CD4-positive, alpha-beta T cell (primary cell): Measurements from ENCODE around the gene PAK6. TPM values are rescaled to one million over a fixed set of nuclear protein-coding genes. Genes with fewer than 3 reads are reported as not detected.

Source experiments
- total RNA-seq, 174 experiments: library from RNA in 2 of 174; stranded (reverse) in 2 of 174; gene quantifications; one replicate each; pipeline ENCODE4 v1.2.3 and lab custom pipeline; 2021 to 2026

The PAK6 gene
- total RNA-seq, 2 experiments from 2014 or later, result 0.34 to 0.36 TPM

Other genes starting within 250 kb of the PAK6 start
- gene SRP14, start 199.9 kb upstream of the PAK6 start, total RNA-seq, result 100 to 1,000 TPM; 120 to 126 TPM
- 10 to 100 TPM; 13.5 to 13.9 TPM for gene BMF, start 130.2 kb upstream of the PAK6 start, total RNA-seq
- 1 to 10 TPM; 1.4 to 2.4 TPM for gene BUB1B, start 78.0 kb upstream of the PAK6 start, total RNA-seq
- not detected for gene ANKRD63, start 44.0 kb downstream of the PAK6 start, total RNA-seq
- 100 to 1,000 TPM; 206 to 222 TPM for gene PLCB2, start 68.9 kb downstream of the PAK6 start, total RNA-seq
- gene INAFM2, start 84.6 kb downstream of the PAK6 start, total RNA-seq, result 1 to 10 TPM; 6.8 to 7.0 TPM
- gene CCDC9B, start 101.9 kb downstream of the PAK6 start, total RNA-seq, result 1 to 10 TPM; 1.0 to 1.5 TPM
- not detected for gene PHGR1, start 112.0 kb downstream of the PAK6 start, total RNA-seq
- gene DISP2, start 119.2 kb downstream of the PAK6 start, total RNA-seq, result under 1 TPM; 0.03 to 0.06 TPM
- gene KNSTRN, start 143.7 kb downstream of the PAK6 start, total RNA-seq, result 1 to 10 TPM; 2.8 to 3.0 TPM
- gene IVD, start 166.7 kb downstream of the PAK6 start, total RNA-seq, result 10 to 100 TPM; 30.7 to 31.9 TPM
- 10 to 100 TPM; 20.3 to 21.5 TPM for gene BAHD1, start 201.9 kb downstream of the PAK6 start, total RNA-seq
- 1 to 10 TPM; 4.6 to 5.1 TPM for gene CHST14, start 231.9 kb downstream of the PAK6 start, total RNA-seq